ENCODE measurements around the gene CIPC.

CIPC gene

DNA sequence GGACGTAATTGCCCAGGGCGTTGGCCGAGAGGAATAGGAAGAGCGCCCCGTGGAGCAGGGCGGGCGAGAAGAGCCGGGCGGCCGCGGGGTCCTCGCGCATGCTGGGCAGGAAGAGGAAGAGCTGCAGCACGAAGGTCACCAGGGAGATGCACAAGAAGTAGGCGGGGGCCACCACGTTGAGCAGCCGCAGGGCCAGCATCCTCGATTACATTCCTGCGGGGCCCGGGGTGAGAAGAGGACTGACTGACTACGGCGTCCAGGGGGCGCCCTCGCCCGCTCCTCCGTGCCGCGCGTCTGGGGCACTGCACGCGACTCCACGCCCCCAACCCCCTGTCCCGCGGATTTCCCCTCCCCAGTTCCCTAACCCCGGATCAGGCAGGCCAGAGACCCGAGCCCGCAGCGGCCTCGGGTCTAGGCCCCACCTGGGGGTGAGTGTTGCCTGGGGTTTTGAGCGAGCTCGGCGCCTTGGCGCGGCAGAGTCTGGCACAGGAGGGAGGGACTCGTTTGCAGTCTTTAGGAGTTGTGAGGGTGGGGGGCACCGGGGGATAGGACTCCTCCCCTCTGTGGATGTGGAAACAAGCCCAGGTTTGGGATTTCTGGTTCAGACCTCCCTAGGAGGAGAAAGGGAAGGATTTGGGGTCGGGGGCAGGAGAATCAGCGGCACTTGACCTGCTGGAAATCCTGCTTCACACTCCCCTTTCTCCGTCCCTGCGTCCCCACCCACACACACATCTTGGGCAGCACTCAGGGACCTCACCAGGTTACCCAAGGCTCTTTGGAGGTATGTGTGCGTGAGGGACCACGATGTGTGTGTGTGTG, 41.7 kb downstream of the CIPC start:
- H3K4me1 ChIP-seq (ENCODE audit: insufficient read depth, insufficient read length), result peaks cover 9% of the 10 kb centered on the region
- peaks cover 32% of the 10 kb centered on the region for H3K27me3 ChIP-seq (ENCODE audit: insufficient read depth, insufficient read length)
- DNase-seq (ENCODE audit: low read depth, low spot score), result no peak
- H3K4me3 ChIP-seq (ENCODE audit: insufficient read length, low read depth), result peak overlapping the region; percentile 54
- H3K9ac ChIP-seq (ENCODE audit: insufficient read length, low read depth), result peak overlapping the region; percentile 74
- H3K9me3 ChIP-seq (ENCODE audit: insufficient read depth, low read length), result no peaks in the 10 kb centered on the region
- TF ChIP-seq SUZ12 (IDR thresholded peaks at IDR 0.05; ENCODE audit: extremely low read depth, insufficient read depth, insufficient read length), result no peak
- TF ChIP-seq ZNF274 (IDR thresholded peaks at IDR 0.05; ENCODE audit: low read depth, low read length), result no peak
- H3K36me3 ChIP-seq (ENCODE audit: insufficient read depth, insufficient read length, low read length), result no peaks in the 10 kb centered on the region

DNA sequence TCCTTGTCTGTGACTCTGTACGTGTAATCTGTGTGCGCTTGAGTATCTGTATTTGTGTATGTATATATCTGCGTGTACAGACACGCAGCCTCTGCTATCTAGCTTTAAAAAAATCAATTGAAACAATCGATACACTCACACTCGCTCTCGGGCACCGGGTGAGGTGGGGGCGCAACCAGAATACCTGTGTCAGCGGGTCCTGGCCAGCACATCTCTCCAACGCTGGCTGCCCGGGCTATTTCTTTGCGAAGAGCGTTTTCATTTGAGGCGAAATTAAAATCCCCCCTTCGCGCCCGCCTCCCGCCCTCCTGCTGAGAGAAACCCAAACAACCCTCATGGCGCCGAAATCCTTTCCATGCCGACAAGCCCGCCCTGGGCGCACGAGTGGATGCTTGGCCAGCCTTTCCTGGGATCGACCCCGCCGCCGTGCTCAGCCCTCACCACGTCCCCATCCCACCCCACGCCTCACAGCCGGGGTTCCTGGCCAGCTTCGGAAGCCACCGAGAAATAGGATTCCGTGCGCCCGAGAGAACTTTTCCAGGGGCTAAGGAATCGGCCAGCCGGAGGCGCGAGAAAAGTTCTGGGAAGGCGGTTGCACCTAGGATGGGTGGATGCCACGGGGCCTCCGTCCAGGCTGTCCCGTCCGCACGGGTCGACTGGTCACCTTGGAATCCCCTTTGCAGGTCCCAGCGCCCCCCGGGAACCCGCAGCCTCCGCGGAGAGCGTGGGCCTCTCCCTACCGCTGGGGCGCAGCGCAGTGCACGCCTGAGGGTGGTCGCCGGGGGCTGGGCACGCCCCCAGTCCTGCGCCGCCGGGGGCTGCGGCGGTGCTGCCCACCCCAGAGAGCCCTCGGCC, 42.5 kb downstream of the CIPC start:
- Histone ChIP-seq H3K27me3 (ENCODE audit: insufficient read depth, insufficient read length) (peaks cover 32% of the 10 kb centered on the region), H3K36me3 (ENCODE audit: insufficient read depth, insufficient read length, low read length) (no peaks in the 10 kb centered on the region), H3K4me1 (ENCODE audit: insufficient read depth, insufficient read length) (peaks cover 9% of the 10 kb centered on the region), H3K4me3 (ENCODE audit: insufficient read length, low read depth) (peak overlapping the region; percentile 54), H3K9ac (ENCODE audit: insufficient read length, low read depth) (peak overlapping the region; percentile 74), H3K9me3 (ENCODE audit: insufficient read depth, low read length) (no peaks in the 10 kb centered on the region)
- DNase-seq (ENCODE audit: low read depth, low spot score), result no peak
- TF ChIP-seq SUZ12 (IDR thresholded peaks at IDR 0.05; ENCODE audit: extremely low read depth, insufficient read depth, insufficient read length) (no peak), ZNF274 (IDR thresholded peaks at IDR 0.05; ENCODE audit: low read depth, low read length) (no peak), YY1 (IDR thresholded peaks at IDR 0.05; ENCODE audit: insufficient read depth, insufficient read length) (no peak)

DNA sequence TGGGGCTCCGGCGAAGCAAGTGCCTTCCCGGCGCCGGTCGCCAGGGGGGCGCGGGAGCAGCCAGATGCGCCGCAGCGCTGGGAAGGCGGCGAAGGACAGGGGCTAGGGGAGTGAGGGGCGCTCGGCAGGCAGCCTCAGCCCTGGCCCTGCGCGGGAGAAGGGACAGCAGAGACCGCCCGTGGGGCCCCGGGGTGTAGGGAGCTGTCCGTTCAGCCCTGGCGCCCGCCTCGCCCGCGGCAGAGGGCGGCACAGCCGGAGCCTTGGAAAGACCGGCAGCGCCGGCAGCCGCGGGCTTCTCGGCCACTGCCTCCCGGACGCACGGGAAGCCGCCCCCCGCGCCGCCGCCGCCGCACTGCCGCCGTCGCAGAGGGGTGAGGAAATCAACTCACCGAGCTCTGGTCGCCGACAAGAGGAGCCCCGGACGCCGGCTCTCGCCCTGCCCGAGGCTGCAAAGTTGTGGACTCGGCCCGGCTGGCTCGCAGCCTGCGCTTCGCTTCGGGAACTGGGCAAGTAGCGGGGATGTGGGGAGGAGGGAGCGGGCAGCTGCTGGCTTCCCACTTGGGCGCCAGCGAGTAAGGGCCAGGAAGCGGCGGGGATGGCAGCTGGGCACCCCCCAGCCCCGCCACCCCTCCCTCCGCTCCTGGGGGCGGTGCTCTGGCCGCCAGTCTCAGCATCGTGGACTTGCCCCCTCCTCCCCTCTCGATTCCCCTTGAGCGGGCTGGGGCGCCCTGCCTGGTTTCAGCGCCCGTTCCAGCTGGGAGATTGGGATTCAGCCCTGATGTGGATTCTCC, 43.4 kb downstream of the CIPC start, which contains the start of gene ZDHHC22:
ZDHHC22 (minus strand) TSS at position 578 of the 791 bp plus-strand sequence. CDS start 2,053 bp downstream, outside the sequence.
- Histone ChIP-seq H3K36me3 (ENCODE audit: insufficient read depth, insufficient read length, low read length) (no peaks in the 10 kb centered on the region), H3K9me3 (ENCODE audit: insufficient read depth, low read length) (no peaks in the 10 kb centered on the region), H3K4me3 (ENCODE audit: insufficient read length, low read depth) (peak within 1 kb of the TSS; percentile 54), H3K27me3 (ENCODE audit: insufficient read depth, insufficient read length) (peaks cover 32% of the 10 kb centered on the region), H3K4me1 (ENCODE audit: insufficient read depth, insufficient read length) (peaks cover 13% of the 10 kb centered on the region), H3K9ac (ENCODE audit: insufficient read length, low read depth) (peak within 1 kb of the TSS; percentile 78)
- no peak for DNase-seq (ENCODE audit: low read depth, low spot score)
- no peak for TF ChIP-seq ZNF274 (IDR thresholded peaks at IDR 0.05; ENCODE audit: low read depth, low read length)
- TF ChIP-seq YY1 (IDR thresholded peaks at IDR 0.05; ENCODE audit: insufficient read depth, insufficient read length), result no peak
- TF ChIP-seq SUZ12 (IDR thresholded peaks at IDR 0.05; ENCODE audit: extremely low read depth, insufficient read depth, insufficient read length), result no peak

DNA sequence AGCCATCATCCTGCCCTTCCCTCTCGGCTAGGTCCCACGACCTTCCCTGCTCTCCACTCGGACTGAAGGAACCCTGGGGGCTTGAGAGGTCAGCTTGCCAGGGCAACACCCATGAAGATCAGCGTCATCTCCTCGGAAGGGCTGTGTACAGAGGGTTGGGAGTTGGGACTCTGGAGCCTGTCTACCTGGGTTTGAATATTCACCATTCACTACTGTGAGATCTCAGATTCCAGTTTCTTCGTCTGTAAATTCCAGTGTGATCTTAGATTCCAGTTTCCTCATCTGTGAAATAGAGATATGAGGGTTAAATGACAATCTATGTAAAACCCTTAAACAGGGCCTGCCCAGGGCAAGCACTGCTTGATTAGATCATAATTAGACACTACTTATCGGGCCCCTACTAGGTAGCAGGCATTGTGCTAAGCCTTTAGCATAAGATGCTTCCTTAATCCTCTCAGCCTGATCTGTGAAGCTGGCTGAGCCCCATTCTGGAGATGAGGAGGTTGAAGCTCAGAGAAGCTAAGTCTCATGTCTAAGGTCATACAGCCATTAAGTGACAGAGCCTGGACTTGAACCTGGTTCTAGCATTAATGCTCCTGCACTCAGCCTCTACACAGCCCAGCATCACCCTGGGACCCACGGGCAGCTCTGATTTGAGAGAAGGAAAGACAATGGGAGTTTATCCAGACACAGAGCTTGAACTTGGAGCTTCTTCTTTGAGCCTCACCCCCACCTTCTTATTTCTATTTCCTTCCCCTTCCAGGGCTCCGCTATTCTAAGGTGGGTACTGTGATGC, 44.1 kb downstream of the CIPC start:
- Histone ChIP-seq H3K4me1 (ENCODE audit: insufficient read depth, insufficient read length) (peaks cover 16% of the 10 kb centered on the region), H3K27me3 (ENCODE audit: insufficient read depth, insufficient read length) (peaks cover 32% of the 10 kb centered on the region), H3K9me3 (ENCODE audit: insufficient read depth, low read length) (no peaks in the 10 kb centered on the region), H3K4me3 (ENCODE audit: insufficient read length, low read depth) (peak overlapping the region; percentile 54), H3K36me3 (ENCODE audit: insufficient read depth, insufficient read length, low read length) (no peaks in the 10 kb centered on the region), H3K9ac (ENCODE audit: insufficient read length, low read depth) (peak overlapping the region; percentile 78)
- no peak for DNase-seq (ENCODE audit: low read depth, low spot score)
- TF ChIP-seq YY1 (IDR thresholded peaks at IDR 0.05; ENCODE audit: insufficient read depth, insufficient read length), result no peak
- no peak for TF ChIP-seq SUZ12 (IDR thresholded peaks at IDR 0.05; ENCODE audit: extremely low read depth, insufficient read depth, insufficient read length)
- no peak for TF ChIP-seq ZNF274 (IDR thresholded peaks at IDR 0.05; ENCODE audit: low read depth, low read length)

DNA sequence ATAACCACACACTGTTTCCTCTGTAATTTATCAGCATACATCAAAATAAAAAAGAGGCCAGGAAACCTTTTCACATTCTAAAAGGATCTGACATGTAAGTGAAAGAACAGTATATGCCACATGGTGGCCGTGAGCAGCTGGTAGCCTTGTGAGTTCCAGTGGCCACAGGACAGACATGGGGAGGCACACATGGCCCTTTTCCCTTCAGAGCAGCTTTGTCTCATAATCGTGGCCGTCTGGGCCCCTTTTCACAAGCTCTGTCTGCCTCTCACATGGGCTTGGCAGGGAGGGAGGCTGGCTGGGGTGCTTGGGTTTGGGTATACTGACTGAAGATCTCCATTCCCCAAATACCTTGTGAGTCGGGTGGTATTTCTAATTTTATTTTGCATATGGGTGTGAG, 45.0 kb downstream of the CIPC start:
- DNase-seq (ENCODE audit: low read depth, low spot score), result no peak
- TF ChIP-seq ZNF274 (IDR thresholded peaks at IDR 0.05; ENCODE audit: low read depth, low read length), result no peak
- no peak for TF ChIP-seq SUZ12 (IDR thresholded peaks at IDR 0.05; ENCODE audit: extremely low read depth, insufficient read depth, insufficient read length)
- TF ChIP-seq YY1 (IDR thresholded peaks at IDR 0.05; ENCODE audit: insufficient read depth, insufficient read length), result no peak
- no peak overlapping the region for H3K4me3 ChIP-seq (ENCODE audit: insufficient read length, low read depth)
- H3K9ac ChIP-seq (ENCODE audit: insufficient read length, low read depth), result no peak overlapping the region
- H3K27me3 ChIP-seq (ENCODE audit: insufficient read depth, insufficient read length), result peaks cover 32% of the 10 kb centered on the region
- H3K36me3 ChIP-seq (ENCODE audit: insufficient read depth, insufficient read length, low read length), result no peaks in the 10 kb centered on the region
- no peaks in the 10 kb centered on the region for H3K9me3 ChIP-seq (ENCODE audit: insufficient read depth, low read length)
- peaks cover 16% of the 10 kb centered on the region for H3K4me1 ChIP-seq (ENCODE audit: insufficient read depth, insufficient read length)

DNA sequence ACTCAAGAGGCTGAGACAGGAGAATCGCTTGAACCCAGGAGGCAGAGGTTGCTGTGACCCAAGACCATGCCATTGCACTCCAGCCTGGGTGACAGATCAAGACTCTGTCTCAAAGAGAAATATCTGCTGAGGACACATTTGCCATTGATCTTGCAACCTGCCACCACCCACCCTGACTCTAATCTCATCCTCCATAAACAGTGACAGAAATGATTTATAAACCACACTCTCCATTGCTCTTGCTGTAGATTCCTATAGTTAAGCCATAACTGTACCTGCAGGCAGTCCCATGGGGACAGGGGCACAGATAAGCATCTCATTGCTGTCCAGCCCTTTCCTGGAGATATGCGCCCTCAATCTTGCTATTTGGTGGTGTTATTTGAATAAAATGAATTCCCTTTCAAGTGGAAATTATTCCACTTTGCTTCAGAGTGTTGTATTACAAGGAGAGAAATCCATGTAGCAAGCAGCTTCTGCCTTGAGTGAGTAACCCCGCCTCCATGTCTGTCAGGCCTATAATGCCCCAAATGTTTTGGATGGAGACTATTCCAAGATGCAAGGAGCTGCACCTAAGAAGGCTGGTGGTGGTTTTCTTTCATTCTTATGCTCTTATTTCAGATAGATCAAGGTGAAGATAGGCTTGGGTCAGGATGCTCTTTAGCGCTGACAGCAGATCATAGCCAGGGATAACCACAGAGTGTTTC, 46.5 kb downstream of the CIPC start:
- Histone ChIP-seq H3K4me3 (ENCODE audit: insufficient read length, low read depth) (no peak overlapping the region), H3K9ac (ENCODE audit: insufficient read length, low read depth) (no peak overlapping the region), H3K27me3 (ENCODE audit: insufficient read depth, insufficient read length) (peaks cover 27% of the 10 kb centered on the region), H3K9me3 (ENCODE audit: insufficient read depth, low read length) (no peaks in the 10 kb centered on the region), H3K36me3 (ENCODE audit: insufficient read depth, insufficient read length, low read length) (no peaks in the 10 kb centered on the region), H3K4me1 (ENCODE audit: insufficient read depth, insufficient read length) (peaks cover 12% of the 10 kb centered on the region)
- TF ChIP-seq ZNF274 (IDR thresholded peaks at IDR 0.05; ENCODE audit: low read depth, low read length), result no peak
- no peak for TF ChIP-seq YY1 (IDR thresholded peaks at IDR 0.05; ENCODE audit: insufficient read depth, insufficient read length)
- TF ChIP-seq SUZ12 (IDR thresholded peaks at IDR 0.05; ENCODE audit: extremely low read depth, insufficient read depth, insufficient read length), result no peak
- no peak for DNase-seq (ENCODE audit: low read depth, low spot score)

Data from NT2/D1 (cell line).